Neural cell (in vitro differentiated cells): Measurements from ENCODE around the gene PRR36.

Experiments used
- EP300 ChIP-seq: fragments of 450-650 bp; conservative IDR thresholded peaks from 2 replicates; pipeline ENCODE4 v1.6.1; 2014; ENCODE audit warnings: antibody characterized with exemption, mild to moderate bottlenecking, moderate library complexity; ENCODE audit not compliant: poor library complexity, severe bottlenecking
- POLR2AphosphoS5 ChIP-seq: IDR thresholded peaks from 2 replicates; pipeline ENCODE4 v1.6.1; 2012
- TF ChIP-seq, protein P1 (sequence below): fragments of 450-650 bp; IDR thresholded peaks from 2 replicates; pipeline ENCODE4 v1.5.1; 2014; ENCODE audit warnings: antibody characterized with exemption, mild to moderate bottlenecking, moderate library complexity; ENCODE audit not compliant: poor library complexity, severe bottlenecking

DNA sequence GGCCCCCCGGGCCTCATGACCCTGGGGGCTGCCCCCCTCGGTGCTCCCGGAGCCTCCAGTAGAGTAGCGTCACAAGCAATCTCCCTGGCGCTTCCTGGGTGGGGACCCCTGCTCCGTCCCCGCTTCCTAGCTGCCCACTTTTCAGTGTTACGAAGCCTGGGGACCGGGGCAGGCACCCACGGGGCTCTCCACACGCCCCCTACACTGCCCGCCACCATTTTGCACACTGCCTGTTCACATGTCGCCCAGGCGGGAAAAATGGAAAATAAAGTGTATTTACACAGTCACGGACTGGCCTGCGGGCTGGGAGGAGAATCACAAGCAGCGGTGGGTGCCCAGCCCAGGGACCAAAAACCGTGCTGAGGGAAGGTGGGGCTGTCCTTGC is 9.5 kb downstream of the PRR36 start:
- TF ChIP-seq, protein P1, sequence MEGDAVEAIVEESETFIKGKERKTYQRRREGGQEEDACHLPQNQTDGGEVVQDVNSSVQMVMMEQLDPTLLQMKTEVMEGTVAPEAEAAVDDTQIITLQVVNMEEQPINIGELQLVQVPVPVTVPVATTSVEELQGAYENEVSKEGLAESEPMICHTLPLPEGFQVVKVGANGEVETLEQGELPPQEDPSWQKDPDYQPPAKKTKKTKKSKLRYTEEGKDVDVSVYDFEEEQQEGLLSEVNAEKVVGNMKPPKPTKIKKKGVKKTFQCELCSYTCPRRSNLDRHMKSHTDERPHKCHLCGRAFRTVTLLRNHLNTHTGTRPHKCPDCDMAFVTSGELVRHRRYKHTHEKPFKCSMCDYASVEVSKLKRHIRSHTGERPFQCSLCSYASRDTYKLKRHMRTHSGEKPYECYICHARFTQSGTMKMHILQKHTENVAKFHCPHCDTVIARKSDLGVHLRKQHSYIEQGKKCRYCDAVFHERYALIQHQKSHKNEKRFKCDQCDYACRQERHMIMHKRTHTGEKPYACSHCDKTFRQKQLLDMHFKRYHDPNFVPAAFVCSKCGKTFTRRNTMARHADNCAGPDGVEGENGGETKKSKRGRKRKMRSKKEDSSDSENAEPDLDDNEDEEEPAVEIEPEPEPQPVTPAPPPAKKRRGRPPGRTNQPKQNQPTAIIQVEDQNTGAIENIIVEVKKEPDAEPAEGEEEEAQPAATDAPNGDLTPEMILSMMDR = no peak
- no peak for TF ChIP-seq POLR2AphosphoS5
- no peak for TF ChIP-seq EP300
